Activated CD8-positive, alpha-beta memory T cell treated with anti-CD3 and anti-CD28 coated beads, Interleukin-2, amount 50 U/mL, for 24 hours (primary cell): Measurements from ENCODE around the gene ACTR6.
"Not testable (repeated sequence)": the region's sequence is repeated elsewhere in the genome, so short reads cannot be mapped to it uniquely, and the experiment has no call there.

Experiments used
- DNase-seq: peaks from one replicate; pipeline ENCODE4 v3.0.0-alpha.2; 2020; ENCODE audit errors: extremely low read depth

ACTR6 gene

DNA sequence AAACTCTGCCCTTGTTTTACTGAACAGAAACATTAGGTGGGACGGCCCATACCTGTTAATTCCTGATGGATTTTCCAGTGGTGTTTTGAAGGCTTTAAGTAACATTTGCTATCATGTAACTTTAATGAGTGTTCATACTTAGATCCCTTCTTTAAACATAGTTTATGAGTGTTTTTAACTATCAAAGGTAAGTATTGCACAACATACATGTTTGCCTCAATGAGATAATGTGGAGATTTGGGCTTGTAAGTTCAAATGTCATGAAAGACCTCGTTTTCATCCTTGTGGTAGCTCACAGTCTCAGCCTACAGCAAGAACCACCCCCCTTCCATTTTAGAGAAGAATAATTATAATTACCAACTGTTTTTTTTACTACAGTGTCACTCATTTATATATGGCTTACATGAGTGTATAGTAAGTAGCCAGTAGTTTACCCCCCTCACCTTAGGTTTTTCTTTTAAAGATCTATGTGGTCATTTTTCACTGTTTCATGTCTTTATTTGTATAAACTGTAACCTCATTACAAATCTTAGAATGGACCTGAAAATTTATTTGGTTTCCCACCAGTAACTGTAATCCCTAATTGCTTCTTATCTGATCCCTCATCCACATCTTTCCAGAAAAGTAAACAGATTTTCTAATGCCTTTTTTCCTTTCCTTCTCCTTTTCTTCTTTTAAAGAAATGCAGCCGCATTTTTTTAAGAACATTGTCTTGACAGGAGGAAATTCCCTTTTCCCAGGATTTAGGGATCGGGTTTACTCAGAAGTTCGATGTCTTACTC is 18.9 kb downstream of the ACTR6 start:
- no peak for DNase-seq

DNA sequence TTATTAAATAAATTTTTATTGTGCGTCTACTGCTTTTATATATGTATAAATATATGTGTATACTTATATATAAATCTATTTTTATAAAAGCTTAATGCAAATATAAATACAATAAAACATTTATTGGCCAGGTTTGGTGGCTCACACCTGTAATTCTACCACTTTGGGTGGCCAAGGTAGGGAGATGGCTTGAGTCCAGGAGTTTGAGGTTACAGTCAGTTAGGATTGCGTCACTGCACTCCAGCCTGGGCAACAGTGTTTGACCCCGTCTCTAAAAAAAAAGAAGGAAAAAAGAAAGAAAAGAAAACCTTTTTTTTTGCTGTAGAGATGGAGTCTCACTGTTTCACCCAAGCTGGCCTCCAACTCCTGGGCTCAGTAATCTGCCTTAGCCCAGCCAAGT is 20.9 kb downstream of the ACTR6 start:
- DNase-seq = no peak

DNA sequence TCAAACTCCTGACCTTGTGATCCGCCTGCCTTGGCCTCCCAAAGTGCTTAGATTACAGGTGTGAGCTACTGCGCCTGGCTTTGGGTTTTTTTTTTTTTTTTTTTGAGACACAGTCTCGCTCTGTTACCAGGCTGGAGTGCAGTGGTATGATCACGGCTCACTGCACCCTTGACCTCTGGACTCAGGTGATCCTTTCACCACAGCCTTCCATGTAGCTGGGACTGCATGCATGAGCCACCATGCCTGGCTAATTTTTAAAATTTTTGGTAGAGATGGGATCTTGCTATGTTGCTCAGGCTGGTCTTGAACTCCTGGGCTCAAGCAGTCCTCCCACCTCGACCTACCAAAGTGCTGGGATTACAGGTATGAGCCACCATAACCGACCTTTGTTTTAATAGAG is 21.6 kb downstream of the ACTR6 start:
- DNase-seq = not testable (repeated sequence)

DNA sequence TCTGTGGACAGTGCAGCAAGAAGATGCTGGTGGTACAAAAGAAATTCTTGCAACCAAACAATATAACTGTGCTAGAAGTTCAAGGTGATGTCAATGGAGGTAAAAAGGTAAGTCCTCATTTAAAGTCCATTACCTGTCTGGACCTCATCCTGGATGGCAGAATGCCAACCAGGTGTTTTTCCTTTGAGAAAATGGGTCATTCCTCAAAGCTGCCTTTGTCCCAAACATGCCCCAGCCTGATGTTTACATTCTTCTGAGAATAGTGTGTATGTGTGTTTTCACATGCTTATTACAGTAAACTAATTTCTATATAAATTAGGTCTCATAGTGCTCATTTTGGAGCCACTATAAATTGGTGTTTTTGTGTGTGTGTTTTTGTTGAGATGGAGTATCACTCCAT is 24.9 kb downstream of the ACTR6 start:
- DNase-seq = no peak

DNA sequence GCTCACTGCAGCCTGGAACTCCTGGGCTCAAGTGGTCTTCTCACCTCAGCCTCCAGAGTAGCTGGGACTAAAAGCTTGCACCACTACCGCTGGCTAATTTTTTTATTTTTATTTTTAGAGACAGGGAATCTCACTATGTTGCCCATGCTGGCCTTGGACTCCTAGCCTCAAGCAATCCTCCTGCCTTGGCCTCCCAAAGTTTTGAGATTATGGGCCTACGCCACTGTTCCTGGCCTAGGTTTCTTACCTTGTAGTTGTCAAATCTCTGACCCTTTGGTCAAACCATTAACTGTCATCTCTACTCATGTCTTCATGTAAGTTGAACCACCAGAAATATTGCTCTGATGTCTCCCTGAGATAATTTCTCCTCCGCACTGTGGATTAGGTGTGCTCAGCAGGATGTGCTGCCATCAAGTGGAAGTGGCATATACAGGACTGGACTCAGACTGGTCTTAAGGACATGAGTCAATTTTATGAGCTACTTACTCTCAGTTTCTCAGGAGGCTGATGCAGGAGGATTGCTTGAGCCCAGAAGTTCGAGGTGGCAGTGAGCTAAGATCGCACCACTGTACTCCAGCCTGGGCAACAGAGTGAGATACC is 28.5 kb downstream of the ACTR6 start:
- no peak for DNase-seq

DNA sequence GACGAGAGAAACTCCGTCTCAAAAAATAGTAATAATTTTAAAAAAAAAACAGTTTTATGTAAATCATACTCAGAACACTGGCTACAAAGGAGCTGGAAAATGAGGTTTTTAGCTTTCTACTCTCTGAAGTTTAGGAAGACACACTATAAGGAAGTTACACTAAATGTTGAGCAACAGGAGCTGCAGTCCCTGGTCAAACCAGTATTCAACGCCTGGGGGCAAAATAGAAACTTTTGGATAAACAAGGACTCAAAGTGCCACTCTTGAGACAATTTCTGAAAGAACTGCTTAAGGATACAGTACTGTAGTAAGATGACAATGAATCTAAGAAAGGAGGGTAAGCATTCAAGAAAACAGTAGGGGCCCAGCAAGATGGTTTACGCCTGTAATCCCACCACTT is 29.3 kb downstream of the ACTR6 start:
- no peak for DNase-seq

DNA sequence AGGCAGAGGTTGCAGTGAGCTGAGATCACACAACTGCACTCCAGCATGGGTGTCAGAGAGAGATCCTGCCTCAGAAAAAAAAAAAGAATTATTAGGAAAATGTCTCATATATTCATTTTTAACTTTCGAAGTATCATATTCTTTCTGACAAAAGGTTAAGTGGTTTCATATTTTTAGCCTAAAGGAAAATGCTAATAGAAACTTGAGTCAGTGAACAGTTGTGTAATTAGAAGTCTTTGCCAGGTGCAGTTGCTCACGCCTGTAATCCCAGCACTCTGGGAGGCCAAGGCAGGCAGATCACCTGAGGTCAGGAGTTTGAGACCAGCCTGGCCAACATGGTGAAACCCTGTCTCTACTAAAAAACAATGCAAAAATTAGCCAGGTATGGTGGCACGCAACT is 31.3 kb downstream of the ACTR6 start:
- DNase-seq = not testable (repeated sequence)

DNA sequence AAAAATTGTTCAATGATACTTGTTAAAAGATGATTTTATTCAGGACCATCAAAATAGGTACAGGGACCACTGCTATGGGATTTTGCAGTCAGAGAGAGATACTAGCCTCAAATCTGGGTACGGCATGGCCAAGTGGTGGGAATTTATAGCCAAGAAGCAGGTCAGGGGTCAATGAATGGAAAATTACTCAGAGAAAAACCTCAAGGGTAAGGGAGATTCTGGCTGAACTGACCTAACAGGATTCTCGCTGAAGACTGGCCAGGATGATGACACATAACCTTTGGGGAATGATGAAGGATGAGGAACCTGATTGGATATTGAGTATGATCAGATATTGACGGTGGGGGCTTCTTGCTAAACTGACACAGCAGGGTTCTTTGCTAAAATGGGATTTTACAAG is 33.6 kb downstream of the ACTR6 start:
- no peak for DNase-seq

DNA sequence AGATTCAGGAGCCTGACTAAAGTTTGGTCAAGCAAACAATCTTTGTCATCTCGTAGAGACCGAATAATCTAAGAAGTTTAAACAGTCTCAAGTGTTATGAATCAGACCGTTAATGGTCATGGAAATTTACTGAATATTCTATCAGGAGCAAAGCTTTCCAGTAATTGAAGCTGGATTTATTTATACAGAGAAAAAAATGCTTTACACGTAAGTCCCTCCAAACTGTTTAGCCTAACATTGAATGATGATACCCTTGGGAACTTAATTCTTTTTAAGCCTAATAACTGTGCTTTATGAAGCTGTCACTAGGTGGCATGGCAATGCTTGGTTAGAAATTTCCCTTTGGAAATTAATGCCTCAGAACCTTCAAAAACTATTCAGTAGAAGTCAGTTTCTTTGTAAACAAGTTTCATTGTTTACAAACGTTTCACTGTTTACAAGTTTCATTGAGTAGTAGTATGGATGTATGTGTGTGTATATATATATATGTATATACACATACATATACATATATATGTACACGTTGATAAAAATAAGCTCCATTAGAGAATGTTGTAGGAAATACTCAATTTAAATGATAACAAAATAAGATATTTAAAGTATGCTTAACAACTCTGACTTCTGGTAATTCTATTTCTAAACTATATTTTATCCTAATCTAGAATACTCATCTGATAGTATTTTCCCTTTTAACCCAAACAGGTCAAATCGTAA is 34.1 kb downstream of the ACTR6 start:
- no peak for DNase-seq

DNA sequence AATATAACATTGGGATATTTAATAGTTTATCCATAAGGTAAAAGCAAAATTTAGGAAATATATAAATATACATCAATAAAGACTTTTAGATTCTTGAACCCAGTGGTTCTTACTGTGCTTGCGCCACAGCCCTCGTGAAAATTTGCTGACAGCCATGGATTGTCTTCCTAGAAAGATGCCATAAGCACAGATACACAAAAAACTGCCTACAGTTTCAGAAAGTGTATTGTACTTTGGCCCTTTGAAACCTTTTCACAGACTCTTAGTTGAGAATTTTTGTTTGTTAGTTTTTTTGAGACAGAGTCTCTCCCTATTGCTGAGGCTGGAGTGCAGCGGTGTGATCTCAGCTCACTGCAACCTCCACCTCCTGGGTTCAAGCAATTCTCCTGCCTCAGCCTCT is 38.2 kb downstream of the ACTR6 start:
- no peak for DNase-seq

DNA sequence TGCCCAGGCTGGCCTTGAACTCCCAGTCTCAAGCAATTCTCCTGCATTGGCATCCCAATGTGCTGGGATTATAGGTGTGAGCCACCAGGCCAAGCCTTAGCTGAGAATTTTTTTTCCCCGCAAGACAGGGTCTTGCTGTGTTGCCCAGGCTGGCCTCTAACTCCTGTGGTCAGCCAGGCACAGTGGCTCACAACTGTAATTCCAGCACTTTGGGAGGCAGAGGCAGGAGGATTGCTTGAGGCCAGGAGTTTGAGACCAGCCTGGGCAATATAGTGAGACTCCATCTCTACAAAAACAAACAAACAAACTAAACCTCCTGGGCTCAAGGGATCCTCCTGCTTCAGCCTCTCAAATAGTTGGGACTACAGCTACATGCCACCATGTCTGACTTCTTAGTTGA is 39.0 kb downstream of the ACTR6 start:
- no peak for DNase-seq

DNA sequence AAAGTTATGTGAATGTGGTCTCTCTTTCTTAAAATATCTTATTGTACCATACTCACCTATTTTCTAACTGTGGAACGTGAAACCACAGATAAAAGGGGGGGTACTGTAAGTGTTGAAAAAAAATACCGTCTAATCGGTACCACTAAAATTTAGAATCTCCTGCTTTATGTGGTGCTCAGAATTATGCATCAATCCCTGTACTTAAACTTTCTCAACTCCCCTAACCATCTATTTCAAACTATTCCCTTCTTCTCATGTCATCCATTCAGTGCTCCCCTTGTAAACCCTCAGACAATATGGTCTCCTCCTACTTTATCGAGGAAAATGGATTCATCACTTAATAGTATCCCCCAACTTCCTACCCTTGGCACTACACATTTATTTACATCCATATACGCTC is 42.5 kb downstream of the ACTR6 start:
- DNase-seq = no peak

DNA sequence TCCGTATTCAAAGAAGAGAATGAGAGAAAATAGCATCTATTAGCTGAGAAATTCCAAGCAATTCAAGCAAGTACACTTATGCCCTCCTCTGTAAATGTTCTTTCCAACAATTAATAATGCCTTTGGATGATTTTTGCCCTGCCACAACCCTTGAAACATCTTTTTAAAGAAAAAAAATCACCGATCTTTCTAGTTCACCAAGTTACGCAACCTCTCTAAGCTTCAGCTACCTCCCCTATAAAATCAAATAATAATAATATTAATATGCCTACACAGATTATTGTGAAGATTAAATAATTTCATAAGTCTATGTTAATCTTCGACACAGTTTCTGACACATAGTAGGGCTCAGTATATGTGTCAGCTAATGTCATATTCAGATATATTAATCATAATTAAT is 47.1 kb downstream of the ACTR6 start:
- no peak for DNase-seq

DNA sequence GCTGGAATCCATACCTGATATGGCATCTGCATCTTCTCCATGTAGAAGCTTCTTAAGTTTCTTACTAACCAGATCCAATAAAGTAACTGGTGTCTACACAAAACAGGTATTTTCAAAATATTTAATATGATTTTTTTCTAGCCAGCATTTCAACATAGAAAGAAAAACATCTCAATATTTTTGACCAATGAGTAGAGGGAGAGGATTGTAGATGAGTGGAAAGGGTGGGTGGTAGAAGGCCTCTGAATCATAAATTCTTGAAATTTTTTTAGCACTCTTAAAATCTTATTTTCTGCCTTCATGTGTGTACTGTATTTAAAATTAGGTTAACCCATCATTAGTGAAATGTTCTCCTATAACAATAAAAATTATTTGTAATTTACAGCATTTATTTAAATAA is 48.3 kb downstream of the ACTR6 start:
- no peak for DNase-seq

DNA sequence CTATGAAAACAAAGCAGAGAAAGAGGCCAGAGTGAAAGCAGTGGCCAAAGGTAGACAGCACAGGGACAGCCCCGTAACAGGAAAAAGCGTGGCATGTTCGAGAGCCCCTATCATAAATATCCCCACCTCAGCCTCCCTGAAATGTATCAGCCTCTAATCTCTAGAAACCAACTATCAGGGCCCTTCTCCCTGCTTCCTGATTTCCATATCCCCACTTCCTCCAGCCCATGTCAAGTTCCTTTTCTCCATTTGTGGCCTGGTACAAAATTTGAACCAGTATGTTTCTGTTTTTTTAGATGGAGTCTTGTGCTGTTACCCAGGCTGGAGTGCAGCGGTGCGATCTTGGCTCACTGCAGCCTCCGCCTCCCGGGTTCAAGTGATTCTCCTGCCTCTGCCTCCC is 49.3 kb downstream of the ACTR6 start:
- DNase-seq = no peak

DNA sequence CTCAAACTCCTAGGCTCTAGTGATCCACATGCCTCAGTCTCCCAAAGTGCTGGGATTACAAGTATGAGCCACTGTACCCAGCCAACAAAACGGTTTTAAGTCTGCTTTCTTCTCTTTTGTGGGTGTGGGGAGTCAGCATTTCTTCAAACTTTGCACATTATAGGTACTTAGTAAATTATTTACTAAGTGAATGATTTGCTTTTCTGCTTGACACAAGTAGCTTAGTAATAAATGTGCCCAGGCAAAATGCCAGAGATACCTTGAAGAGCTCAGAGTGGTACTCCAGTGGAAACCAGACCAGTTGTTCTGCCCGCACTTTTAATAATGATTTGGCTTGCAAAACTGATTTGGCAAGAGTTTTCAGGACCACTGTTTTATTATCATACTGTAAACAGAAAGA is 51.3 kb downstream of the ACTR6 start:
- DNase-seq = no peak

DNA sequence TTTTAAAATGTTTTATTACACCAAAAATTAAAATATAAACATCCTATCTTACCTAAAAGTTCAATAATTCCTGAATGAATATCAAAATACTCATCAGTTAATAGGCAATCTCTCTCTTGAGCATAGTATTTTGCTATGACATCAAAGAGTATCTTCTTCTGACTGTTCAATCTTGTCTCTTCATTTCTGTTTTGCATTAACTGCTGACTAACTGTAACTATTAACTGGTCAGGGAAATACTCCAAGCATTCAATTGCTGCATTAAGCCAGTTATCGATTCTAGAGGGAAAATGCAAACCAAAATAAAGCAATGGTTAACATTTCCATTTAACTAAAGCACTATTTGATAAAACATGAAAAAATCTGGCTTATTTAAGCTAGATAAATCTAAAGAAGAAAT is 52.8 kb downstream of the ACTR6 start:
- no peak for DNase-seq

DNA sequence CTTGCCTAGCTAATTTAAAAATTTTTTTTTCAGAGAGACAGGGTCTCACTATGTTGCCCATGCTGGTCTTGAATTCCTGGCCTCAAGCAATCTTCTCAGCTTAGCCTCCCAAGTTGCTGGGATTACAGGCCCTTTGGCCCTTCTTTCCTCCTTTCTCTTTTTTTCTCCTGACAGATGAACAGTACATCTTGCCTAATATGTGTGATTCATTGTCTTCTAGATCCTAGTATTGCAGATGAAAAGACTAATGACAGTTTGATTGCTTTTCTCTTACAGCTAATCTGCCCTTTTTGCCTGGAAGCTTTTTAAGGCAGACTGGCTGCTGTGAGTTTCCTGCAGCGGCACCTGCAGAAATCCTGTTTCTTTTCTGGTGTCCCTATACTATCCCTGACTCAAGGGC is 54.3 kb downstream of the ACTR6 start:
- no peak for DNase-seq

DNA sequence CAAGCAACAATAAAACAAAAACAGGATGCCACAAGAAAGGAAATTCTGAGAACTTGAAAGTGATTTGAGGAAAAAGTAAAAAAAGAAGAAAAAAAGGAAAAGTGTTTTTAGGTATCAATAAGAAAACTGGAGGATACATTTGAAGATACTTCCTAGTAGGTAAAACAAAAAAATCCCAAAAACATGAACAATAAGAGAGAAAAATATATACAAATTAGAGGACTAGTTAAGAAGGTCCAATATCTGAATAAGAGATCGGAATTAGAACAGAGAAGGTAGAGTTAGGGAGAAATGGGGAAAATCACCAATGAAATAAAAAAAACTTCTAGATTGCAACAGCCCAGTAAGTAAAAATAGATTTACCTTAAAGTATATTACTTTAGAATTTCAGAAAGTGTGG is 57.5 kb downstream of the ACTR6 start:
- DNase-seq = no peak

DNA sequence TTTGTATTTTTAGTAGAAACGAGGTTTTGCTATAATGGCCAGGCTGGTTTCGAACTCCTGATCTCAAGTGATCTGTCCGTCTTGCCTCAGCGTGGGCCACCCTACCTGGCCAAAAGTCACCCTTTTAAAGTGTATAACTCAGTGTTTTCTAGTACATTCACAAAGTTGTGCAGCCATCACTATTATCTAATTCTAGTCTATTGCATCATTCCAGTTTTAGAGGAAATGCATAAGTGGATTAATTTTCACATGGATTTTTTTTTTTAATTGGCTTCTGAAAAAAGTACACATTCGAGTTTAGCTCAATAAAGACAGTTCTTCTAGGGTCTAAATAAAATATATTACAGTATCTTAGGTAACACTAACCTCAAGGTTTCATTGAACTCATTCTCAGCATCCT is 62.5 kb downstream of the ACTR6 start:
- no peak for DNase-seq

DNA sequence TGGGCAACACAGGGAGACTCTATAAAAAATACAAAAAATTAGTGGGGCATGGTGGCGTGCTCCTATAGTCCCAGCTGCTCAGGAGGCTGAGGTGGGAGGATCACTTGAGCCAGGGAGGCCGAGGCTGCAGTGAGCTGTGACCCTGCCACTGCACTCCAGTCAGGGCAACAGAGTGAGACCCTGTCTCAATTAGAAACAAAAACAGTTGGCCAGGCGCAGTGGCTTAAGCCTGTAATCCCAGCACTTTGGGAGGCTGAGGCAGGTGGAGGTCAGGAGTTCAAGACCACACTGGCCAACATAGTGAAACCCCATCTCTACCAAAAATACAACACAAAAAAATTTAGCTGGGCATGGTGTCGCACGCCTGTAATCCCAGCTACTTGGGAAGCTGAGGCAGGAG is 64.5 kb downstream of the ACTR6 start:
- DNase-seq = not testable (repeated sequence)

DNA sequence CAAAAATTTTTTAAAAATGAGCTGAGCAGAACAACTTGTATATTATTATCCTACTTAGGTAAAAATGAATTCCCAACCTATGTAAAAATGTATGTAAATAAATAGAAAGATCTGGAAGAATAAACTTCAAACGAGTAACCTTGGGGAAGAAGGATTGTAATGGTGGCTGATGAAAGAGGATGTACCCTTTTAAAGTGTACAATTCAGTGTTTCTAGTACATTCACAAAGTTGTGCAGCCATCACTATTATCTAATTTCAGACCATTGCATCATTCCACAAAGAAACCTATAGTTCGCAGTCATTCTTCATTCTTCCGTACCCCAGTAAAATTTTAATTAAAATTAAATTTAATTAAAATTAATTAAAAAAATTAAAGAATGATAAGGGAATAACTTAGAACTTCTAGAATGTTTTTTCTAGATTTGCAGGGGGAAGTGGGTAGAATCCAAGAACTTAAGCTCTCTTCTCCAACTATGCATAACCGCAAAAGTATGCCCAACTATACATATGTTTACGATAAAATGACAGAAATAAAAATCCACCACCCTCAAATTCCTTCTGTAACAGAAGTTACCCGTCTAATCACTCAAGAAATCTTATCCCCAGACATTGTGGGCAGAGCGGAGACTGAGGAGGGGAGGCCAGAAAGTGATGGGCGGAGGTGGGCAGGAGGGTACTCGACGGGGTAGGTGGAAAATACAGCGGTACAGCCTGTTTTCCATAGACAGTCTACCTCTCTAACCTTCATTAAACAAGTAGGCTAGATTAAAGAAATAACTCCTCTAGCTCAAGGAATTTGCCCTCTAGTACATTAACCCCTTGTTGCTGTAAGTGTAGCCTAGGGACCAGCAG is 65.3 kb downstream of the ACTR6 start:
- DNase-seq = no peak

DNA sequence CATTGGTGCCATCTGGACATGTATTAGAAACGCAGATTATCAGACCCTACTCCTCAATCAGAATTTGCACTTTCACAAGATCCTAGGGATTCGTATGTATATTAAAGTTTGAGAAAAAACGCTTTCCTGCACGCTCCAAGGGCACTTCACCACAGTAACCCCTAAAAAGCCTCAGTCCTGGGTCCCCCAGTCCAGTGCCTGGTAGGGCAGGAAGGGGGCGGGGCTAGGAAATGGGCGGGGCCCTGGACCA is 65.9 kb downstream of the ACTR6 start:
- no peak for DNase-seq
